Neural cell (in vitro differentiated cells): ENCODE data around the gene SAMD4A. TPM values are rescaled to one million over a fixed set of nuclear protein-coding genes. Genes with fewer than 3 reads are reported as not detected.

Source experiments
- H2AFZ ChIP-seq: fragments of 200-600, 300-800 bp; sonication (generic), shearing (Covaris generic); 2 replicates; pipeline ENCODE4 v1.6.0; 2014; ENCODE audit warnings: low read depth, mild to moderate bottlenecking, antibody characterized with exemption, low read length, moderate library complexity
- H3F3A ChIP-seq: fragments of 200-600 bp; shearing (Covaris generic); 2 replicates; pipeline ENCODE4 v1.6.1; 2016; ENCODE audit warnings: mild to moderate bottlenecking, moderate library complexity, mixed read lengths, antibody characterized with exemption, low read length; ENCODE audit not compliant: insufficient read depth, poor library complexity, severe bottlenecking
- H3K27ac ChIP-seq: fragments of 200-600, 300-800 bp; sonication (generic), shearing (Covaris generic); 2 replicates; pipeline ENCODE4 v1.5.1; 2014; ENCODE audit warnings: mild to moderate bottlenecking, low read length, moderate library complexity
- H3K27me3 ChIP-seq: fragments of 300-800, 200-600 bp; sonication (generic), shearing (Covaris generic); 2 replicates; pipeline ENCODE4 v1.6.0; 2014; ENCODE audit warnings: mild to moderate bottlenecking, low read depth, low read length, moderate library complexity; ENCODE audit not compliant: insufficient read depth
- H3K36me3 ChIP-seq: fragments of 300-800, 200-600 bp; sonication (generic), shearing (Covaris generic); 2 replicates; pipeline ENCODE4 v1.5.1; 2014; ENCODE audit warnings: mild to moderate bottlenecking, antibody characterized with exemption, low read length, moderate library complexity; ENCODE audit not compliant: insufficient read depth
- H3K4me2 ChIP-seq: fragments of 300-800, 200-600 bp; sonication (generic), shearing (Covaris generic); 2 replicates; pipeline ENCODE4 v1.6.0; 2014; ENCODE audit warnings: mild to moderate bottlenecking, low read length
- H3K4me3 ChIP-seq: fragments of 300-800, 200-600 bp; sonication (generic), shearing (Covaris generic); 2 replicates; pipeline ENCODE4 v1.5.1; 2014; ENCODE audit warnings: mild to moderate bottlenecking, low read length, moderate library complexity
- H3K79me2 ChIP-seq: fragments of 200-600 bp; shearing (Covaris generic); replicated peaks from 2 replicates; pipeline ENCODE4 v1.6.0; 2014; ENCODE audit warnings: mild to moderate bottlenecking, low read length, moderate library complexity; ENCODE audit not compliant: insufficient read depth
- H3K9ac ChIP-seq: fragments of 300-800, 200-600 bp; sonication (generic), shearing (Covaris generic); 2 replicates; pipeline ENCODE4 v1.6.1; 2016; ENCODE audit warnings: mild to moderate bottlenecking, low read length, mixed read lengths
- H3K9me2 ChIP-seq: fragments of 200-600 bp; shearing (Covaris generic); 2 replicates; pipeline ENCODE4 v1.6.1; 2016; ENCODE audit warnings: mild to moderate bottlenecking, low read length, mixed read lengths; ENCODE audit not compliant: insufficient read depth
- H3K9me3 ChIP-seq: fragments of 200-600, 300-800 bp; sonication (generic), shearing (Covaris generic); 2 replicates; pipeline ENCODE4 v1.6.1; 2016; ENCODE audit warnings: mild to moderate bottlenecking, mixed run types, low read length, moderate library complexity, mixed read lengths
- H4K20me1 ChIP-seq: fragments of 200-600 bp; shearing (Covaris generic); 2 replicates; pipeline ENCODE4 v1.6.1; 2016; ENCODE audit warnings: mild to moderate bottlenecking, mixed run types; ENCODE audit not compliant: insufficient read depth
- CTCF ChIP-seq: fragments of 450-650 bp; IDR thresholded peaks from 2 replicates; pipeline ENCODE4 v1.5.1; 2014; ENCODE audit warnings: antibody characterized with exemption, mild to moderate bottlenecking, moderate library complexity; ENCODE audit not compliant: poor library complexity, severe bottlenecking
- EP300 ChIP-seq: fragments of 450-650 bp; conservative IDR thresholded peaks from 2 replicates; pipeline ENCODE4 v1.6.1; 2014; ENCODE audit warnings: antibody characterized with exemption, mild to moderate bottlenecking, moderate library complexity; ENCODE audit not compliant: poor library complexity, severe bottlenecking
- EZH2 ChIP-seq: fragments of 200-600, 300-800 bp; shearing (Covaris generic), sonication (generic); IDR thresholded peaks from 2 replicates; pipeline ENCODE4 v1.6.1; 2014; ENCODE audit warnings: antibody characterized with exemption, low read length, borderline replicate concordance, mild to moderate bottlenecking; ENCODE audit not compliant: insufficient read depth, poor library complexity, severe bottlenecking
- MXI1 ChIP-seq: fragments of 450-650 bp; conservative IDR thresholded peaks from 2 replicates; pipeline ENCODE4 v1.6.1; 2014; ENCODE audit warnings: antibody characterized with exemption, mild to moderate bottlenecking; ENCODE audit not compliant: poor library complexity, severe bottlenecking
- POLR2AphosphoS5 ChIP-seq: IDR thresholded peaks from 2 replicates; pipeline ENCODE4 v1.6.1; 2012
- RAD21 ChIP-seq: fragments of 450-650 bp; conservative IDR thresholded peaks from 2 replicates; pipeline ENCODE4 v1.6.1; 2014; ENCODE audit warnings: antibody characterized with exemption, mild to moderate bottlenecking, moderate library complexity
- REST ChIP-seq: IDR thresholded peaks from 2 replicates; pipeline ENCODE4 v1.6.1; 2012; ENCODE audit warnings: borderline replicate concordance
- SMC3 ChIP-seq: fragments of 450-650 bp; conservative IDR thresholded peaks from 2 replicates; pipeline ENCODE4 v1.6.1; 2014; ENCODE audit warnings: antibody characterized with exemption, mild to moderate bottlenecking, moderate library complexity; ENCODE audit not compliant: poor library complexity
- TAF1 ChIP-seq: IDR thresholded peaks from 2 replicates; pipeline ENCODE4 v1.6.1; 2012; ENCODE audit warnings: low read depth
- polyA plus RNA-seq: library from polyadenylated mRNA; depleted of rRNA; stranded (reverse); fragments of >200 nt; gene quantifications from 2 replicates; pipeline ENCODE4 v1.2.3, GENCODE V29; 2014

The SAMD4A gene
- polyA plus RNA-seq, 1 donor from 2014 or later = 1.0 TPM

GRCh38 chr14:54632452-54632851 lies 65.5 kb downstream of the SAMD4A start:
- Histone ChIP-seq H3K36me3 (no peaks in the 10 kb centered on the region), H3F3A (no peaks in the 10 kb centered on the region), H3K27me3 (no peaks in the 10 kb centered on the region), H3K27ac (no peak overlapping the region), H3K4me2 (no peak overlapping the region), H2AFZ (no peak overlapping the region), H3K9ac (no peak overlapping the region), H3K9me3 (no peaks in the 10 kb centered on the region), H4K20me1 (no peaks in the 10 kb centered on the region), H3K79me2 (no peaks in the 10 kb centered on the region), H3K9me2 (no peaks in the 10 kb centered on the region), H3K4me3 (no peak overlapping the region)
- TF ChIP-seq RAD21 (no peak), REST (no peak)

GRCh38 chr14:54633076-54633475 lies 66.1 kb downstream of the SAMD4A start:
- no peaks in the 10 kb centered on the region for H3K36me3 ChIP-seq
- H4K20me1 ChIP-seq = no peaks in the 10 kb centered on the region
- no peaks in the 10 kb centered on the region for H3K79me2 ChIP-seq
- no peak overlapping the region for H2AFZ ChIP-seq
- TF ChIP-seq REST (no peak), EZH2 (no peak), POLR2AphosphoS5 (no peak), EP300 (no peak), TAF1 (no peak), RAD21 (no peak), CTCF (no peak), MXI1 (no peak), SMC3 (no peak)
- H3F3A ChIP-seq = no peaks in the 10 kb centered on the region
- no peaks in the 10 kb centered on the region for H3K9me3 ChIP-seq
- no peak overlapping the region for H3K27ac ChIP-seq
- H3K4me3 ChIP-seq = no peak overlapping the region
- H3K9me2 ChIP-seq = no peaks in the 10 kb centered on the region
- H3K9ac ChIP-seq = no peak overlapping the region
- no peaks in the 10 kb centered on the region for H3K27me3 ChIP-seq
- no peak overlapping the region for H3K4me2 ChIP-seq
